ENCODE measurements around the gene RAPGEF5. TPM values are rescaled to one million over a fixed set of nuclear protein-coding genes. Genes with fewer than 3 reads are reported as not detected.

The RAPGEF5 gene
- polyA plus RNA-seq, 1 donor: 37.6 TPM

GRCh38 chr7:22190736-22191135 is 166.2 kb downstream of the RAPGEF5 start:
- DNase-seq: no peak

DNA sequence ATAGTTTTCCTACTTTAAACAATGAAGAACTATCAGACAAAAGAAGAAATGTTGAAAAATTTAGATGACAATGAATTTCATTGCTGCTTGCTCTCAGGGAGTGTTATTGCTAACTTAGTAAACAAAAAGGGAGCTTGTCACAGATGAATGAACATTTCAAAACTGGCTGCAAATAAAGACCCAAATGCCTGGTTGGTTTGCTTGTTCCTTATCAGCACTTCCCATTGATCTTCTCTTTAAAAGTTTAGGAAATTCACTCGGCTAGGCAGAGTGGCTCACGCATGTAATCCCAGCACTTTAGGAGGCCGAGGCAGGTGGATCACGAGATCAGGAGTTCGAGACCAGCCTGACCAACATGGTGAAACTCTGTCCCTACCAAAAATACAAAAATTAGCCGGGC is 167.2 kb downstream of the RAPGEF5 start:
- no peak for DNase-seq

- no peak for DNase-seq
Observed at GRCh38 chr7:22189230-22189629, 167.7 kb downstream of the RAPGEF5 start.

DNA sequence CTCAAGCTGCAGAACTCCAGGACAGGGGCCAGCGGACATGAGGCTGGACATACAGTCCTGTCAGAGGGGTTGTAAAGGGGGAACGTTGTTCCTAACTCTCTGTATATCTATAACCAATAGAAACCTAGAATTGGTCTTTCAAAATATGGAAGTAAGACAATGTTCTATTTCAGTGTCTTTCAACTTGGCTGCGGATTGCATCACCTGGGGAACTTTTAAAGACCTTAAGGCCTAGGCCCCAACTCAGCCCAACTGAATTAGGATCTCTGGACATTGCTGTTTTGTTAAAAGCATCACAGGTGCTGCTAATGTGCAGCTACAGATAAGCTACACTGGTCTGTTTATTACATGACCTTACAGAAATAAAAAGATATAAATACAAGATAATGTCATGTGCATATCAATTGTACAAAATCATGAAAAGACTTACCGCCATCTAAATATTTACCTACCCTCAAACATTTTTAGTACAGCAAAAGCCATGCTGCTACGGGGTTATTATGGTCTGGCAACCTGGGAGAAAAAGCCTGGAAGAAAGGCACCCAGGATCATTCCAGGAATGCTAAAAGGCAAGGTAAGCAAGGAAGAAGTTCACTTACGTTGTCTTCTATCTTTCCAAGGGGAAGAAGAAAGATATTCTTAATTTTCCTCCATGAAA is 169.1 kb downstream of the RAPGEF5 start:
- DNase-seq: no peak

GRCh38 chr7:22185559-22185958 is 171.4 kb downstream of the RAPGEF5 start:
- DNase-seq: no peak

- no peak for DNase-seq
Observed at GRCh38 chr7:22184549-22185199, 172.3 kb downstream of the RAPGEF5 start.

- DNase-seq: no peak
Observed at GRCh38 chr7:22183522-22184280, 173.3 kb downstream of the RAPGEF5 start.

- no peak for DNase-seq
Observed at GRCh38 chr7:22182149-22182548, 174.8 kb downstream of the RAPGEF5 start.

DNA sequence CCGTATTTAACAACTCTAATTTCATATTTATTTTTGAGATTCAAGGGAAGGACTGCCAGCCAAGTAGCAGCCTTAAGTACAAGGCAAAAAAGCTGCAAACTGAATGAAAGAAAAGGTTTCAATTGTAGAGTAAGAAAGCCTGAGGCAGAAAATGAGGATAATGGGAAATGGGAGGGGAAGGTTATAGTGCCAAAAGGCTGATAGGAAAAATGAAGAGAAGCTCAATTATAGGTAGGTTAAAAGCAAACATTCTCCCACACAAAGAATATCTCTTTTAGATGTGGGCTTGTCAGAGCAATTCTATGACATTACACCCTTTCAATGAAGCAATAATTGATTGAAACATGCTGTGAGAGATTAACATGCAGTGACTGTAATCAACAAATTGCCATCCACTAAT is 175.3 kb downstream of the RAPGEF5 start:
- no peak for DNase-seq

DNA sequence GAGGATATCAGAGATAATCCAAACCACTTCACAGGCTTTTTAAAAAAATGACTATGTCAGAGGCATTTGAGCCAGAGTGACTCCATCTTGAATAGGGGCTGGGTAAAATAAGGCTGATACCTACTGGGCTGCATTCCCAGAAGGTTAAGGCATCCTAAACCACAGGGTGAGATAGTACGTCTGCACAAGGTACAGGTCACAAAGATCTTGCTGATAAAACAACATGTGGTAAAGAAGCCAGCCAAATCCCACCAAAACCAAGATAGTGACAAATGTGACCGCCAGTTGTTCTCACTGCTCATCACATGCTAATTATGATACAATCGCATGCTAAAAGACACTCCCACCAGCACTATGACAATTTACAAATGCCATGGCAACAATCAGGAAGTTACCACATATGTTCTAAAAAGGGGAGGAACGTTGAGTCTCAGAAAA is 177.5 kb downstream of the RAPGEF5 start:
- DNase-seq: no peak

DNA sequence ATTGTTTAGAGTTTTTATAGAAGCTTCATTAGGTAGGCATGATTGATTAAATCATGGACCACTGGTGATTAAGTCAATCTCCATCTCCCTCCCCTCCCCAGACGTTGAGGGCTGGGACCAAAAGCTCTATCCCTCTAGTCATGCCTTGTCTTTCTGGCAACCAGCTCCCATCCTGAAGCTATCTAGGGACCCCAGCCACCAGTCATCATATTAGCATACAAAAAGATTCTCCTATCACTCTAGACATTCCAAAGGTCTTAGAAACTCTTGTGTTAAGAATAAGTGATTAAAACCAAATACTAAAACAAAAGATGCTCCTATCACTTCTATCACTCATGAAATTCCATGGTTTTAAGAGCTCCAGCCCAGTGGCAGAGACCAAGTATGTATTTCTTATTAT is 178.2 kb downstream of the RAPGEF5 start:
- no peak for DNase-seq

DNA sequence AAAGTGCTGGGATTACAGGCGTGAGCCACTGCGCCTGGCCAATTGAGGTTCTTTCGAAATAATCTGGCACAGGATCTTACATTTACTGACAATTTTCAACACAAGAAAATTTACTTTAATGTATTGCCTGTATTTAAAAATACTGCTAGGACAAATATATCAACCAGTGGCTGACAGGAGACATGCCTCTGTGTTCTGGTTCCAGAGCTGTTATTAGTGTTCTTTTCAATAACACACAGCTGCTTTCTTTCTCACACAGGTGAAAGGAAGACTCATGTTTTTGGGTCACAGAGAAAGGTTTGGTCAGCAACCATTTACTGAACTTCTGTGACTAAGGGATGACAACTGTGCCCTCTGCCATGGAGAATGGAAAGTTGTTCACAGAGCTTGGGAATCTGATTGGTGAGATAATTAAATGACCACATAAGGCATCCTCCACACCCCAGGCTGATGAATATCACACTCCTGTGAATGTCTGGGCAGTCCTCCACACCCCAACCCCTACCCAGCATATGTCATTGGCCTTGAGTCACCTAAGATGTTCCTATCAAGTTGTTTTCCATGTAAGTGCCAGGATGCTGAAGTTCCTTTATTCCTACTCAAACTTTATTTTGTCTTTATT is 180.1 kb downstream of the RAPGEF5 start:
- DNase-seq: no peak

DNA sequence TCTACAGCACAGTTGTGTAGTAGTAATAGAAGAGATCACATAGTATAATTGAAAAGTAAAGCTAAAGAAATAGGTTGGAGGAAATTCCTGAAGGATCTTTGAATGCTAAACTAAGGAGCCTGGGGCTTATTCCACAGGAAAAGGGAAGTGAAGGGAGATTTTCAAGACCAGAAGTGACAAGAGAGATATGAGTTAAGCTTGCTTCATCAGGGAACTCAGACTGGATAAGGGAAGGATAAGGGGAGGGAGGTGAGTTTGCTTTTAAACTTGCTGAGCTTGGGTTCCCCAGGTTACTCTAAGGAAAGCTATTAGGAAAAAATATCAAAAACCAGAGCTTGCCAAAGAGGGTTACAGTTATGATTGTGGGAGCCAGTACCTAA is 182.4 kb downstream of the RAPGEF5 start:
- no peak for DNase-seq

GRCh38 chr7:22173685-22174573 is 183.0 kb downstream of the RAPGEF5 start:
- DNase-seq: no peak

GRCh38 chr7:22168129-22168634 is 188.8 kb downstream of the RAPGEF5 start:
- no peak for DNase-seq

GRCh38 chr7:22167482-22167881 is 189.5 kb downstream of the RAPGEF5 start:
- no peak for DNase-seq

- DNase-seq: no peak
Observed at GRCh38 chr7:22166928-22167327, 190.0 kb downstream of the RAPGEF5 start.

DNA sequence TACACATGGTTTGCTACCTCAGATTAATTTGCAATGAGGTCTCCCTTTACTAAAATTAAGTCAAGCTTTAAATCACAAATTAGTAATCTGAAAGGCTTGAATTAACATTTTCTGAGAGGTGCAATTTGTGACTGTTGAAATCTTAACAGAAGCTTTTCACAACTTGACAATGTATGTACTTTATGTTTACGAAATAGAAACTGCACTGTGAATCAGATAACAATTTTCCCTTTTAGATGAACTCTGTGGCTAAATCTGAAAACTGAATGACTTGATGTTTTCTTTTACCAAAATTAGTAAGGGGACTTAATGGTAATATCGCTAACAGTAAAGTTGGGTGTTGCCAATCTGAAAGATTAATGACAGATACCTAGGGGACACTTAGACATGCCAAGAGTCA is 197.6 kb downstream of the RAPGEF5 start:
- DNase-seq: no peak

- DNase-seq: no peak
Observed at GRCh38 chr7:22157552-22157951, 199.4 kb downstream of the RAPGEF5 start.

- DNase-seq: no peak
Observed at GRCh38 chr7:22156205-22156604, 200.7 kb downstream of the RAPGEF5 start.

DNA sequence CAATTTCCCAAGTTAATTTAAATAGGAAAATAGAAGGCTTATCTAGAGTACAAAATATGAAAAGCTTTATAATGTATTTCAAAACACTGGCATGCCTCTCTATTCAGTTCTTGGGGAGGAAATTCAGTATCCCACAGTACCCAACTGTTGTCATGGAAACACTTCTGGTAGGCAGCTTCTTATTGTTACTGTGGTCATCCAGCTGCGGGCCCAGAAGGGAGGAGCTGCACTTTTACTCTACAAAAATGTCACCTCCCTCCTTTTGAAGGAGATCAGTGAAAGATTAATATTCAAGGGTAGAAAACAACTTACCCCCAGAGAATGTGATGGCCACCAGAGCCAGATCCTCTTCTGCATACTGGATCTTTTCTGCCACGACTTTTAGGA is 202.8 kb downstream of the RAPGEF5 start:
- DNase-seq: no peak

Data from left kidney (tissue), 2 donors.